ENCODE measurements around the gene NEURL1. TPM values are rescaled to one million over a fixed set of nuclear protein-coding genes. Genes with fewer than 3 reads are reported as not detected.

Gene NEURL1
- total and polyA plus RNA-seq, 4 donors, result 0.16 to 2.8 (median 0.35) TPM

GRCh38 chr10:103545366-103545765 lies 51.9 kb downstream of the NEURL1 start:
- no peak overlapping the region for H3K27ac ChIP-seq (ENCODE audit: low read depth in 1 of 2, low read length in 2 of 2)
- no peaks in the 10 kb centered on the region for H3K4me1 ChIP-seq (ENCODE audit: control insufficient read depth in 1 of 2, insufficient read depth in 2 of 2, low read length in 2 of 2)
- no peak overlapping the region for H3K4me3 ChIP-seq (ENCODE audit: low read length in 2 of 2)
- intact Hi-C loops (cut with DNase I), result no loop called here
- no peaks in the 10 kb centered on the region for H3K9me3 ChIP-seq (ENCODE audit: control insufficient read depth, low read length)
- no peaks in the 10 kb centered on the region for H3K36me3 ChIP-seq (ENCODE audit: control insufficient read depth in 1 of 2, insufficient read depth in 2 of 2, low read length in 1 of 2)
- 95 to 100% methylated on average over 1 of the region's 1 CpG for WGBS, 2 donors
- peak in 1 of 2 donors; percentile 7 for DNase-seq
- no peaks in the 10 kb centered on the region for H3K27me3 ChIP-seq (ENCODE audit: control insufficient read depth in 1 of 2, insufficient read depth in 2 of 2, low read length in 1 of 2)
- ATAC-seq (ENCODE audit: low FRiP score), result no peak

GRCh38 chr10:103545771-103546281 lies 52.3 kb downstream of the NEURL1 start:
- no peaks in the 10 kb centered on the region for H3K36me3 ChIP-seq (ENCODE audit: control insufficient read depth in 1 of 2, insufficient read depth in 2 of 2, low read length in 1 of 2)
- 90 to 91% methylated on average over 4 of the region's 4 CpGs for WGBS, 2 donors
- intact Hi-C loops (cut with DNase I), result no loop called here
- DNase-seq (peak; percentile 5 to 39), ATAC-seq (ENCODE audit: low FRiP score) (no peak)
- H3K27ac ChIP-seq (ENCODE audit: low read depth in 1 of 2, low read length in 2 of 2), result no peak overlapping the region
- H3K9me3 ChIP-seq (ENCODE audit: control insufficient read depth, low read length), result no peaks in the 10 kb centered on the region
- H3K27me3 ChIP-seq (ENCODE audit: control insufficient read depth in 1 of 2, insufficient read depth in 2 of 2, low read length in 1 of 2), result no peaks in the 10 kb centered on the region
- H3K4me3 ChIP-seq (ENCODE audit: low read length in 2 of 2), result no peak overlapping the region
- no peaks in the 10 kb centered on the region for H3K4me1 ChIP-seq (ENCODE audit: control insufficient read depth in 1 of 2, insufficient read depth in 2 of 2, low read length in 2 of 2)

- no peak overlapping the region for H3K4me3 ChIP-seq (ENCODE audit: low read length in 2 of 2)
- ATAC-seq (ENCODE audit: low FRiP score), result no peak
- intact Hi-C loops (cut with DNase I), result no loop called here
- no peak for DNase-seq
- WGBS, 2 donors, result 91 to 96% methylated on average over 1 of the region's 1 CpG
- no peaks in the 10 kb centered on the region for H3K9me3 ChIP-seq (ENCODE audit: control insufficient read depth, low read length)
- no peak overlapping the region for H3K27ac ChIP-seq (ENCODE audit: low read depth in 1 of 2, low read length in 2 of 2)
- no peaks in the 10 kb centered on the region for H3K27me3 ChIP-seq (ENCODE audit: control insufficient read depth in 1 of 2, insufficient read depth in 2 of 2, low read length in 1 of 2)
- no peaks in the 10 kb centered on the region for H3K36me3 ChIP-seq (ENCODE audit: control insufficient read depth in 1 of 2, insufficient read depth in 2 of 2, low read length in 1 of 2)
- no peaks in the 10 kb centered on the region for H3K4me1 ChIP-seq (ENCODE audit: control insufficient read depth in 1 of 2, insufficient read depth in 2 of 2, low read length in 2 of 2)
These were observed 52.9 kb downstream of the NEURL1 start for GRCh38 chr10:103546401-103546800.

GRCh38 chr10:103547391-103547946 lies 54.0 kb downstream of the NEURL1 start:
- DNase-seq, result peak in 1 of 2 donors; percentile 38
- intact Hi-C loops (cut with DNase I), result no loop called here
- 92 to 94% methylated on average over 10 of the region's 10 CpGs for WGBS, 2 donors

GRCh38 chr10:103548006-103548405 lies 54.5 kb downstream of the NEURL1 start:
- Histone ChIP-seq H3K27ac (ENCODE audit: low read depth in 1 of 2, low read length in 2 of 2) (no peak overlapping the region), H3K4me3 (ENCODE audit: low read length in 2 of 2) (no peak overlapping the region), H3K9me3 (ENCODE audit: control insufficient read depth, low read length) (no peaks in the 10 kb centered on the region), H3K4me1 (ENCODE audit: control insufficient read depth in 1 of 2, insufficient read depth in 2 of 2, low read length in 2 of 2) (no peaks in the 10 kb centered on the region), H3K36me3 (ENCODE audit: control insufficient read depth in 1 of 2, insufficient read depth in 2 of 2, low read length in 1 of 2) (no peaks in the 10 kb centered on the region), H3K27me3 (ENCODE audit: control insufficient read depth in 1 of 2, insufficient read depth in 2 of 2, low read length in 1 of 2) (no peaks in the 10 kb centered on the region)
- 95% methylated on average over 3 of the region's 3 CpGs for WGBS, 2 donors
- no peak for ATAC-seq (ENCODE audit: low FRiP score)
- intact Hi-C loops (cut with DNase I), result no loop called here
- DNase-seq, result peak in 1 of 2 donors; percentile 17

More at GRCh38 chr10:103547391-103547946, 54.0 kb downstream of the NEURL1 start:
- Histone ChIP-seq H3K4me3 (ENCODE audit: low read length in 2 of 2) (no peak overlapping the region), H3K27me3 (ENCODE audit: control insufficient read depth in 1 of 2, insufficient read depth in 2 of 2, low read length in 1 of 2) (no peaks in the 10 kb centered on the region), H3K27ac (ENCODE audit: low read depth in 1 of 2, low read length in 2 of 2) (no peak overlapping the region), H3K4me1 (ENCODE audit: control insufficient read depth in 1 of 2, insufficient read depth in 2 of 2, low read length in 2 of 2) (no peaks in the 10 kb centered on the region), H3K36me3 (ENCODE audit: control insufficient read depth in 1 of 2, insufficient read depth in 2 of 2, low read length in 1 of 2) (no peaks in the 10 kb centered on the region), H3K9me3 (ENCODE audit: control insufficient read depth, low read length) (no peaks in the 10 kb centered on the region)
- no peak for ATAC-seq (ENCODE audit: low FRiP score)

- Histone ChIP-seq H3K27ac (ENCODE audit: low read depth in 1 of 2, low read length in 2 of 2) (no peak overlapping the region), H3K4me3 (ENCODE audit: low read length in 2 of 2) (no peak overlapping the region), H3K9me3 (ENCODE audit: control insufficient read depth, low read length) (no peaks in the 10 kb centered on the region), H3K4me1 (ENCODE audit: control insufficient read depth in 1 of 2, insufficient read depth in 2 of 2, low read length in 2 of 2) (no peaks in the 10 kb centered on the region), H3K27me3 (ENCODE audit: control insufficient read depth in 1 of 2, insufficient read depth in 2 of 2, low read length in 1 of 2) (no peaks in the 10 kb centered on the region), H3K36me3 (ENCODE audit: control insufficient read depth in 1 of 2, insufficient read depth in 2 of 2, low read length in 1 of 2) (no peaks in the 10 kb centered on the region)
- intact Hi-C loops (cut with DNase I), result no loop called here
- WGBS, 2 donors, result 91% methylated on average over 12 of the region's 12 CpGs
- peak in 1 of 2 donors; percentile 41 for DNase-seq
- ATAC-seq (ENCODE audit: low FRiP score), result no peak
These were observed 55.3 kb downstream of the NEURL1 start for GRCh38 chr10:103548581-103549348.

GRCh38 chr10:103549349-103549685 lies 55.8 kb downstream of the NEURL1 start:
- H3K36me3 ChIP-seq (ENCODE audit: control insufficient read depth in 1 of 2, insufficient read depth in 2 of 2, low read length in 1 of 2), result no peaks in the 10 kb centered on the region
- 89 to 91% methylated on average over 3 of the region's 3 CpGs for WGBS, 2 donors
- no peak for ATAC-seq (ENCODE audit: low FRiP score)
- intact Hi-C loops (cut with DNase I), result no loop called here
- no peak for DNase-seq
- H3K27me3 ChIP-seq (ENCODE audit: control insufficient read depth in 1 of 2, insufficient read depth in 2 of 2, low read length in 1 of 2), result no peaks in the 10 kb centered on the region
- no peaks in the 10 kb centered on the region for H3K4me1 ChIP-seq (ENCODE audit: control insufficient read depth in 1 of 2, insufficient read depth in 2 of 2, low read length in 2 of 2)
- H3K4me3 ChIP-seq (ENCODE audit: low read length in 2 of 2), result no peak overlapping the region
- H3K27ac ChIP-seq (ENCODE audit: low read depth in 1 of 2, low read length in 2 of 2), result no peak overlapping the region
- no peaks in the 10 kb centered on the region for H3K9me3 ChIP-seq (ENCODE audit: control insufficient read depth, low read length)

- no peaks in the 10 kb centered on the region for H3K27me3 ChIP-seq (ENCODE audit: control insufficient read depth in 1 of 2, insufficient read depth in 2 of 2, low read length in 1 of 2)
- H3K4me1 ChIP-seq (ENCODE audit: control insufficient read depth in 1 of 2, insufficient read depth in 2 of 2, low read length in 2 of 2), result no peaks in the 10 kb centered on the region
- H3K36me3 ChIP-seq (ENCODE audit: control insufficient read depth in 1 of 2, insufficient read depth in 2 of 2, low read length in 1 of 2), result no peaks in the 10 kb centered on the region
- ATAC-seq (ENCODE audit: low FRiP score) (no peak), DNase-seq (no peak)
- H3K27ac ChIP-seq (ENCODE audit: low read depth in 1 of 2, low read length in 2 of 2), result no peak overlapping the region
- WGBS, 2 donors, result 98 to 100% methylated on average over 1 of the region's 1 CpG
- intact Hi-C loops (cut with DNase I), result no loop called here
- H3K4me3 ChIP-seq (ENCODE audit: low read length in 2 of 2), result no peak overlapping the region
- H3K9me3 ChIP-seq (ENCODE audit: control insufficient read depth, low read length), result no peaks in the 10 kb centered on the region
These were observed 56.7 kb downstream of the NEURL1 start for GRCh38 chr10:103550229-103550628.
